Sigmoid colon (tissue), 4 donors: ENCODE measurements around the gene TMEM35A.

Experiments used
- POLR2A ChIP-seq, 2 donors: fragments of 450-650 bp; IDR thresholded peaks; one replicate each; pipeline ENCODE4 v1.6.1; 2016; ENCODE audit warnings: antibody characterized with exemption in 2 of 2, mild to moderate bottlenecking in 2 of 2, moderate library complexity in 2 of 2
- POLR2AphosphoS5 ChIP-seq, 4 donors: sonication (generic); formaldehyde crosslinking; IDR thresholded peaks; one replicate each; pipeline ENCODE4 v1.6.1; 2017; ENCODE audit warnings: antibody characterized with exemption in 4 of 4

DNA sequence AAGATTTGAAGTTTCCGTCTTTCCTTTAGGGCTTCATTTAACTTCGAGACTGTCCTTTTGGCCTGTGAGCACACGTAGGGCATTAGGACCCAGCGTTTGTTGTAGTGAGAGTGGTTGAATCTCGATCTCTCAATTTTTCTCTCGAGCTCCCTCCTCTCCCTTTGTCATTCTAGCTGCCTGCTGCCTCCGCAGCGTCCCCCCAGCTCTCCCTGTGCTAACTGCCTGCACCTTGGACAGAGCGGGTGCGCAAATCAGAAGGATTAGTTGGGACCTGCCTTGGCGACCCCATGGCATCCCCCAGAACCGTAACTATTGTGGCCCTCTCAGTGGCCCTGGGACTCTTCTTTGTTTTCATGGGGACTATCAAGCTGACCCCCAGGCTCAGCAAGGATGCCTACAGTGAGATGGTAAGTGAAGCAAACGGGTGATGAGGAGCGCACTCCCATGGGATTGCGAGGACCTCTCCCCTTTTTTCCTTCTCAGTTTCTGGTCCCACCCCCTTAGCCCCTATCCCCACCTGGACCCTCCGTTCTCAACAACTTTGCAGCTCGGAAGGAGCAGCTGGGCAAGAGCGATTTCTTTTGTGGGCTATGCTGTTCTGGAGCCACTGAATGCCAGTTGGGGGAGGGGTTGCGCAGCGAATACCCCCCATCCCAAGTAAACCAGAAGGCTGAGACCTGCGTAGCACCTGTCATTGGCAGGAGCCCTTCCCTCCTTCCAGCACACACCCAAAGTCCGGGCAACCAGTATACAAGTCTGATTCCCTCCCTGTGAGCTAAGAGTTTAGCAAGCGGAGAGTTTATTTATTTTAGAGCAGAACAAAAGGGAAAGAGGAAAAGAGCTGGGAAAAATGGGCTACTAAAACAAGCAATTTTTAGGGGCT lies at the start of gene TMEM35A:
- TF ChIP-seq POLR2AphosphoS5 (IDR thresholded peaks at IDR 0.05) (peak; percentile 29 to 77 (median 62)), POLR2A (IDR thresholded peaks at IDR 0.05) (peak in 1 of 2 donors; percentile 21)
